Body of pancreas (tissue), 4 donors: ENCODE results near the gene HRH3.

Experiments used
- POLR2A ChIP-seq, 3 donors: fragments of 450-650 bp; IDR thresholded peaks; one replicate each; pipeline ENCODE4 v1.6.1; 2016; ENCODE audit warnings: antibody characterized with exemption in 3 of 3, mild to moderate bottlenecking in 2 of 3
- TF ChIP-seq, protein P1 (sequence below), 7 experiments: fragments of 450-650 bp in 4 of 7; fragments of 200-600 bp in 3 of 7; sonication (generic) in 3 of 7; IDR thresholded peaks; one replicate each; pipeline ENCODE4 v1.5.1; 2016 to 2019; ENCODE audit warnings: antibody characterized with exemption in 7 of 7

DNA sequence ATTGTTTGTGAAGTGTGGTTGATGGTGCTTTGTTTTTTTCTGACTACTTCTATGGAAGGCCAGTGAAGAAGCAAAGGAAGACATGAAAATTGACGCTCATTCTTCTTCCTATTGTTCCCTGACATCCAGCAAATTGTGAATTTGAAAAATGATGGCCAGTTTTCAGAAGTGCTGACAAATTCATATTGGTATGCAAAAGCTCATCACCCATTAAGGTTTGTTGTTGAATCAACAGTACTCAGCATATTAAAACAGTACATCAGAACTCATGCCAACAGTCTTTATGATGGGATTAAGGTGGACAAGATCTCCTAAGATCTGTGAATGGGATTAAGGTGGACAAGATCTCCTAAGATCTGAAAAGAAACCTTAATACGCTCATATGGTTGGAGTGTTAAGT lies 38.3 kb downstream of the HRH3 start:
- TF ChIP-seq, protein P1, sequence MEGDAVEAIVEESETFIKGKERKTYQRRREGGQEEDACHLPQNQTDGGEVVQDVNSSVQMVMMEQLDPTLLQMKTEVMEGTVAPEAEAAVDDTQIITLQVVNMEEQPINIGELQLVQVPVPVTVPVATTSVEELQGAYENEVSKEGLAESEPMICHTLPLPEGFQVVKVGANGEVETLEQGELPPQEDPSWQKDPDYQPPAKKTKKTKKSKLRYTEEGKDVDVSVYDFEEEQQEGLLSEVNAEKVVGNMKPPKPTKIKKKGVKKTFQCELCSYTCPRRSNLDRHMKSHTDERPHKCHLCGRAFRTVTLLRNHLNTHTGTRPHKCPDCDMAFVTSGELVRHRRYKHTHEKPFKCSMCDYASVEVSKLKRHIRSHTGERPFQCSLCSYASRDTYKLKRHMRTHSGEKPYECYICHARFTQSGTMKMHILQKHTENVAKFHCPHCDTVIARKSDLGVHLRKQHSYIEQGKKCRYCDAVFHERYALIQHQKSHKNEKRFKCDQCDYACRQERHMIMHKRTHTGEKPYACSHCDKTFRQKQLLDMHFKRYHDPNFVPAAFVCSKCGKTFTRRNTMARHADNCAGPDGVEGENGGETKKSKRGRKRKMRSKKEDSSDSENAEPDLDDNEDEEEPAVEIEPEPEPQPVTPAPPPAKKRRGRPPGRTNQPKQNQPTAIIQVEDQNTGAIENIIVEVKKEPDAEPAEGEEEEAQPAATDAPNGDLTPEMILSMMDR (IDR thresholded peaks at IDR 0.05) = no peak
- no peak for TF ChIP-seq POLR2A (IDR thresholded peaks at IDR 0.05)
